PC-3 (cell line): Measurements from ENCODE around the gene CCNK. TPM values are rescaled to one million over a fixed set of nuclear protein-coding genes. Genes with fewer than 3 reads are reported as not detected.

Source experiments
- ATAC-seq: fragments of 200-7000 bp; cut with Tn5 transposase; 2 replicates; pipeline ENCODE4 v1.9.1; 2020; ENCODE audit warnings: mild to moderate bottlenecking, moderate library complexity
- BruUV-seq: library from RNA; stranded (reverse); fragments of 400-500 nt; replicated peaks from 2 replicates; lab custom pipeline; 2021; lab: Mats Ljungman, UMichigan
- CTCF ChIA-PET: fragments of 300-600 bp; sonication (Branson Sonifier 250); formaldehyde crosslinking; loops from one replicate; lab custom pipeline; 2022; ENCODE audit warnings: antibody characterized with exemption; lab: Charles Lee
- POLR2A ChIA-PET: fragments of 300-600 bp; sonication (Branson Sonifier 250); formaldehyde crosslinking; loops from one replicate; lab custom pipeline; 2022; ENCODE audit warnings: antibody characterized with exemption; ENCODE audit not compliant: unreplicated experiment; lab: Charles Lee
- DNase-seq: peaks from one replicate; pipeline ENCODE4 v3.0.0-alpha.2; 2015
- H2AFZ ChIP-seq: fragments of 300-600 bp; sonication (generic); 2 replicates; pipeline ENCODE4 v1.6.0; 2016; ENCODE audit warnings: antibody characterized with exemption, low read length
- H3F3A ChIP-seq: fragments of 300-600 bp; sonication (generic); one replicate; pipeline ENCODE4 v1.6.0; 2017; ENCODE audit warnings: antibody characterized with exemption, low read length, control low read depth, mild to moderate bottlenecking; ENCODE audit not compliant: unreplicated experiment
- H3K27ac ChIP-seq: fragments of 300-600 bp; sonication (generic); 2 replicates; pipeline ENCODE4 v1.5.1; 2016; ENCODE audit warnings: mild to moderate bottlenecking, low read length
- H3K27me3 ChIP-seq: fragments of 300-600 bp; sonication (generic); 2 replicates; pipeline ENCODE4 v1.6.1; 2016; ENCODE audit warnings: low read length, mixed read lengths
- H3K36me3 ChIP-seq: fragments of 300-600 bp; sonication (generic); 2 replicates; pipeline ENCODE4 v1.6.1; 2016; ENCODE audit warnings: low read depth, mixed run types, low read length, mixed read lengths
- H3K4me1 ChIP-seq: fragments of 300-600 bp; sonication (generic); 2 replicates; pipeline ENCODE4 v1.5.1; 2016; ENCODE audit warnings: low read length; ENCODE audit not compliant: insufficient read depth
- H3K4me2 ChIP-seq: fragments of 300-600 bp; sonication (generic); 2 replicates; pipeline ENCODE4 v1.6.0; 2016; ENCODE audit warnings: low read length
- H3K4me3 ChIP-seq: fragments of 300-600 bp; sonication (generic); 2 replicates; pipeline ENCODE4 v1.5.1; 2016; ENCODE audit warnings: mild to moderate bottlenecking, low read length, mixed read lengths
- H3K79me2 ChIP-seq: fragments of 300-600 bp; sonication (generic); 2 replicates; pipeline ENCODE4 v1.6.1; 2017; ENCODE audit warnings: low read length, mixed read lengths
- H3K9ac ChIP-seq: fragments of 300-600 bp; sonication (generic); 2 replicates; pipeline ENCODE4 v1.6.0; 2016; ENCODE audit warnings: mild to moderate bottlenecking, low read length
- H3K9me2 ChIP-seq: fragments of 300-600 bp; sonication (generic); replicated peaks from 2 replicates; pipeline ENCODE4 v1.6.1; 2016; ENCODE audit warnings: mixed run types, low read length, mixed read lengths
- H3K9me3 ChIP-seq: fragments of 300-600 bp; sonication (generic); 2 replicates; pipeline ENCODE4 v1.6.1; 2016; ENCODE audit warnings: low read length, mixed read lengths
- H4K20me1 ChIP-seq: fragments of 300-600 bp; sonication (generic); 2 replicates; pipeline ENCODE4 v1.6.1; 2016; ENCODE audit warnings: low read length, mixed read lengths
- EZH2 ChIP-seq: fragments of 300-600 bp; sonication (generic); IDR thresholded peaks from one replicate; pipeline ENCODE4 v1.6.1; 2017; ENCODE audit warnings: antibody characterized with exemption, mild to moderate bottlenecking, low read length; ENCODE audit not compliant: unreplicated experiment
- EZH2phosphoT487 ChIP-seq: fragments of 300-600 bp; sonication (generic); IDR thresholded peaks from 2 replicates; pipeline ENCODE4 v1.6.1; 2018; ENCODE audit warnings: mild to moderate bottlenecking, antibody characterized with exemption, low read length, borderline replicate concordance
- intact Hi-C: fragments of 100-400 bp; cut with micrococcal nuclease; formaldehyde crosslinking; loops from 2 replicates; pipeline ENCODE4 v1.9.0; 2023
- total RNA-seq: library from RNA; depleted of rRNA; stranded (reverse); fragments of >200 nt; gene quantifications from 2 replicates; pipeline ENCODE4 v1.2.3, GENCODE V29; 2014
- TF ChIP-seq, protein P1 (sequence below): fragments of 300-600 bp; sonication (generic); conservative IDR thresholded peaks from 2 replicates; pipeline ENCODE4 v1.5.1; 2017; ENCODE audit warnings: antibody characterized with exemption, low read depth, mild to moderate bottlenecking, low read length

CCNK gene
- total RNA-seq, 1 experiment from 2014 or later = 26.2 TPM

DNA sequence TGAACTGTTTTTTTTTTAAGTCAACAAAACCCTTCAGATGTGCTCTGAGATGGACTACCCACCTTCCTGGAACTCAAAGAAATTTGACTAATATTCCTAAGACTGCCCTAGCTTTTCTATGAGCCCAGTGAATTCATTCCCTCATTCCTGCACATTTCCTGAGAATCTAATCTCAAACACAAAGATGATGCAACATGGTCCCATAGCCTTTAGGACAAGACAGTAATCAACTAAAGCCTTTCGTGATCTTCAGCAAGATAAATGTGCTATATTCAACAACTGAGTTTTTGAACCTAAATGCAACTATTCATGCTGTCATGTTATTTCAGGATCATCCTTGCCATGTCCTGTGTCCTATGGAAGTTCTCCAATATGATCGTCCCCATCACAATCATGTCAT, 5.5 kb upstream of the CCNK start:
- Histone ChIP-seq H3K4me1 (peaks cover 18% of the 10 kb centered on the region), H3K27me3 (no peaks in the 10 kb centered on the region), H4K20me1 (peaks cover 42% of the 10 kb centered on the region; the same call in 1 of the 2 replicates), H2AFZ (no peak overlapping the region), H3K9me3 (no peaks in the 10 kb centered on the region), H3K9me2 (no peaks in the 10 kb centered on the region), H3K9ac (no peak overlapping the region), H3F3A (no peaks in the 10 kb centered on the region), H3K79me2 (peaks cover 95% of the 10 kb centered on the region), H3K36me3 (no peaks in the 10 kb centered on the region), H3K4me3 (no peak overlapping the region), H3K27ac (no peak overlapping the region), H3K4me2 (no peak overlapping the region)
- ATAC-seq = no peak
- ChIA-PET CTCF (no interaction called here), POLR2A (no interaction called here)
- no TSS peak for BruUV-seq
- intact Hi-C loops = no loop called here
- TF ChIP-seq EZH2phosphoT487 (no peak), EZH2 (no peak)
- TF ChIP-seq, protein P1, sequence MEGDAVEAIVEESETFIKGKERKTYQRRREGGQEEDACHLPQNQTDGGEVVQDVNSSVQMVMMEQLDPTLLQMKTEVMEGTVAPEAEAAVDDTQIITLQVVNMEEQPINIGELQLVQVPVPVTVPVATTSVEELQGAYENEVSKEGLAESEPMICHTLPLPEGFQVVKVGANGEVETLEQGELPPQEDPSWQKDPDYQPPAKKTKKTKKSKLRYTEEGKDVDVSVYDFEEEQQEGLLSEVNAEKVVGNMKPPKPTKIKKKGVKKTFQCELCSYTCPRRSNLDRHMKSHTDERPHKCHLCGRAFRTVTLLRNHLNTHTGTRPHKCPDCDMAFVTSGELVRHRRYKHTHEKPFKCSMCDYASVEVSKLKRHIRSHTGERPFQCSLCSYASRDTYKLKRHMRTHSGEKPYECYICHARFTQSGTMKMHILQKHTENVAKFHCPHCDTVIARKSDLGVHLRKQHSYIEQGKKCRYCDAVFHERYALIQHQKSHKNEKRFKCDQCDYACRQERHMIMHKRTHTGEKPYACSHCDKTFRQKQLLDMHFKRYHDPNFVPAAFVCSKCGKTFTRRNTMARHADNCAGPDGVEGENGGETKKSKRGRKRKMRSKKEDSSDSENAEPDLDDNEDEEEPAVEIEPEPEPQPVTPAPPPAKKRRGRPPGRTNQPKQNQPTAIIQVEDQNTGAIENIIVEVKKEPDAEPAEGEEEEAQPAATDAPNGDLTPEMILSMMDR = no peak
- no peak for DNase-seq

DNA sequence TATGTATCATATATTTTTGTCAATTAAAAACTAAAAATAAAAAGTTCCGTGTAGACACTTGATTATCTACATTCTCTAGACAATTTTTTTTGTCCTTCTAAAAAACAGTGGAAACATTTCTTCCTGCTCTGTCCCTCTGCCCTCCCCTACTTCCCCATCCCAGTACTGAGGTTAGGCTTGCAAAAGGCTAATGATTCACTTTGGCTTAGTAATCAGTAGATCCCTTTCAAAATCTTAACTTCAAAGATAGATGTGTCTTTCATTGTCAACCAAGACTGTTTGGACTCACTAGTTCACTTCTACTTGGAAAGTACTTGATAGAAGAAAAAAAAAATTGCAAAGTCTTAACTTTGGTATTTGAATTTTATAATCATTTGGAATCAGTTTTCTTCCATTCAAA, 4.3 kb upstream of the CCNK start:
- no peaks in the 10 kb centered on the region for H3K36me3 ChIP-seq
- peaks cover 37% of the 10 kb centered on the region; the same call in 1 of the 2 replicates for H4K20me1 ChIP-seq
- H3K4me2 ChIP-seq = no peak overlapping the region
- H3F3A ChIP-seq = no peaks in the 10 kb centered on the region
- no peak overlapping the region for H2AFZ ChIP-seq
- no peaks in the 10 kb centered on the region for H3K9me3 ChIP-seq
- no peaks in the 10 kb centered on the region for H3K9me2 ChIP-seq
- no peaks in the 10 kb centered on the region for H3K27me3 ChIP-seq
- H3K4me3 ChIP-seq = no peak overlapping the region
- peaks cover 18% of the 10 kb centered on the region for H3K4me1 ChIP-seq
- no peak overlapping the region for H3K27ac ChIP-seq
- POLR2A ChIA-PET = no interaction called here
- H3K79me2 ChIP-seq = peaks cover 89% of the 10 kb centered on the region
- peak; percentile 31 for DNase-seq
- no peak for TF ChIP-seq EZH2phosphoT487
- no peak for TF ChIP-seq EZH2
- TF ChIP-seq, protein P1 = no peak
- BruUV-seq = no TSS peak
- H3K9ac ChIP-seq = no peak overlapping the region
- intact Hi-C loops = no loop called here
- CTCF ChIA-PET = no interaction called here
- no peak for ATAC-seq

DNA sequence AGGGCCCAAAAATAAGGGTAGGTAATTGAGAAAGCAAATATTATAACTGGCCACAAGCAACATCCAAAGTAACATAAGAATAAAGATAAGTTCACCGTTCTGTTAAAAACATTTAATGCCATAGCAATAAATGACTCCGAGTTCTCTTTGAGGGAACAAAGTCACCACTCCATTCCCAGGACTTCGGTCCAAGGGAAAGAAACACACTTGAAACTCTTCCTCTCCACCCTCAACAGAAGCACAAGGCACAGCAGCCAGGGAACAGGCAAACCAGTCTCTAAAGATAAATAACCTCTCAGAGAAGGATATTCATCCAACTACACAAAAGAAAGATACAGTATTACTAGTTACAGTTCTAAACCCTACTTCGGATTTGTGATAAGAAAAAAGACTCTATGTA, 3.1 kb upstream of the CCNK start:
- Histone ChIP-seq H3F3A (no peaks in the 10 kb centered on the region), H3K27ac (no peak overlapping the region), H3K79me2 (peaks cover 89% of the 10 kb centered on the region), H4K20me1 (peaks cover 43% of the 10 kb centered on the region), H3K4me1 (peaks cover 20% of the 10 kb centered on the region), H3K27me3 (no peaks in the 10 kb centered on the region), H3K4me3 (peak overlapping the region; percentile 89), H3K9me2 (no peaks in the 10 kb centered on the region), H2AFZ (peak overlapping the region; percentile 82), H3K9ac (peak overlapping the region; percentile 65; the same call in 1 of the 2 replicates), H3K36me3 (no peaks in the 10 kb centered on the region), H3K4me2 (peak overlapping the region; percentile 95), H3K9me3 (no peaks in the 10 kb centered on the region)
- ATAC-seq (no peak), DNase-seq (no peak)
- no TSS peak for BruUV-seq
- intact Hi-C loops = no loop called here
- no peak for TF ChIP-seq EZH2phosphoT487
- TF ChIP-seq, protein P1 = no peak
- POLR2A ChIA-PET = no interaction called here
- CTCF ChIA-PET = no interaction called here
